ENCODE results near the gene MIA.
"Not testable (repeated sequence)": the region's sequence is repeated elsewhere in the genome, so short reads cannot be mapped to it uniquely, and the experiment has no call there.

Gene MIA

DNA sequence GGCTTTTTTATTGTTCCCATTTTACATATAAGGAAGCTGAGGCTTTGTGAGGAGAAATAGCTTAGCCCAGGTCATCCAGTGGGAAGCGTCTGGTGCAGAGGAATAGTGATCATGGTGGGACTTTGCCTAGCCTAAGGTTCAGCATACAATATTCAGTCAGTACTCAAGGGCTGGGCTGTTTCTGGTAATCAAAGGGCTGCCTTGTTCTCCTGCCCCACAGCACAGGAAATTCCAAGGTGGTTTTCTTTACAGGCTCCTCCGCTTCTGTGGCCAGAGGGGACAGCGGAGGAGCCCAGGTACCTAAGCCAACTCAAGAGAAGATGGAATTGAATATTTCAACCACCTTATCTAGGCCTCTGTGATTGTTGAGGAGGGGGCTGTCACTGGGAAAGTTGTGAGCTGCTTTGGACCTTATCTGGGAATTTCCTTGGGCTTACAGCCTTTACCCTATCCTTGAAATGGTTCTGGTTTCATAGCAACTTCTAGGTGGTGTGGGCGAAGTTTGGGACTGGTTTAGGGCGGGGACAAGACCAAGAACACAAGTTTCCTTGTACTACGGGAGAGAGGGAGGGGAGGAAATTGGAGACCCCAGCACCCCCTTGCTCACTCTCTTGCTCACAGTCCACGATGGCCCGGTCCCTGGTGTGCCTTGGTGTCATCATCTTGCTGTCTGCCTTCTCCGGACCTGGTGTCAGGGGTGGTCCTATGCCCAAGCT is at the start of gene MIA:
Gene MIA, plus strand, starts transcription at position 606 of the 716 bp plus-strand sequence. Its CDS starts 22 bp downstream, at position 628.
- no peak for DNase-seq (ENCODE audit: low spot score)

- DNase-seq (ENCODE audit: low spot score) = no peak
Measured at GRCh38 chr19:40726279-40726678, 49.0 kb upstream of the MIA start.

DNA sequence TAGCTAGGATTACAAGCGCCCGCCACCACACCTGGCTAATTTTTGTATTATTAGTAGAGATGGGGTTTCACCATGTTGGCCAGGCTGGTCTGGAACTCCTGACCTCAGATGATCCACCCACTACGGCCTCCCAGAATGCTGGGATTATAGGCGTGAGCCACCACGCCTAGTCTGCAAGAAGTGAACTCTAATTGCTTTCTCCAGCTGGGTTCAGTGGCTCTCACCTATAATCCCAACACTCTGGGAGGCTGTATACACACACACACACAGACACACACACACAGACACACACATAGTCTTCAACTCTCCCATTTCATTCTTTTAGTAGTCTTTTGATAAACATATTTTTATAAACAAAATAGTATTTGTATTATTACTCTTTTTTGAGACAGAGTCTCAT is 45.3 kb upstream of the MIA start:
- not testable (repeated sequence) for DNase-seq (ENCODE audit: low spot score)

- DNase-seq (ENCODE audit: low spot score) = not testable (repeated sequence)
Measured at GRCh38 chr19:40732304-40732703, 43.0 kb upstream of the MIA start.

- no peak for DNase-seq (ENCODE audit: low spot score)
Measured at GRCh38 chr19:40733149-40733548, 42.2 kb upstream of the MIA start.

GRCh38 chr19:40735013-40735771 is 40.1 kb upstream of the MIA start:
- no peak for DNase-seq (ENCODE audit: low spot score)

DNA sequence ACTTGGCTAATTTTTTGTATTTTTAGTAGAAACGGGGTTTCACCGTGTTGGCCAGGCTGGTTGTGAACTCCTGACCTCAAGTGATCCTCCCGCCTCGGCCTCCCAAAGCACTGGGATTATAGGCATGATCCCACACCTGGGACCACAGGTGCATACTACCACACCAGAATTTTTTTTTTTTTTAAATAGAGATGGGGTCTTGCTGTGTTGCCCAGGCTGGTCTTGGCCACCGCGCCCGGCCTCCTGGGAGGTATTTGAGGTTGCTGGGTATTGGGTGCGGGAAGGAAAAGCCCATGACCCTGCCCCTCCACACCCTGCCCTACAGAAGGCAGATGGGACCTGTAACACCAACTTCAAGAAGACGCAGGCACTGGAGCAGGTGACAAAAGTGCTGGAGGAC is 38.7 kb upstream of the MIA start:
- DNase-seq (ENCODE audit: low spot score) = no peak

GRCh38 chr19:40737102-40737644 is 38.1 kb upstream of the MIA start:
- DNase-seq (ENCODE audit: low spot score) = no peak

DNA sequence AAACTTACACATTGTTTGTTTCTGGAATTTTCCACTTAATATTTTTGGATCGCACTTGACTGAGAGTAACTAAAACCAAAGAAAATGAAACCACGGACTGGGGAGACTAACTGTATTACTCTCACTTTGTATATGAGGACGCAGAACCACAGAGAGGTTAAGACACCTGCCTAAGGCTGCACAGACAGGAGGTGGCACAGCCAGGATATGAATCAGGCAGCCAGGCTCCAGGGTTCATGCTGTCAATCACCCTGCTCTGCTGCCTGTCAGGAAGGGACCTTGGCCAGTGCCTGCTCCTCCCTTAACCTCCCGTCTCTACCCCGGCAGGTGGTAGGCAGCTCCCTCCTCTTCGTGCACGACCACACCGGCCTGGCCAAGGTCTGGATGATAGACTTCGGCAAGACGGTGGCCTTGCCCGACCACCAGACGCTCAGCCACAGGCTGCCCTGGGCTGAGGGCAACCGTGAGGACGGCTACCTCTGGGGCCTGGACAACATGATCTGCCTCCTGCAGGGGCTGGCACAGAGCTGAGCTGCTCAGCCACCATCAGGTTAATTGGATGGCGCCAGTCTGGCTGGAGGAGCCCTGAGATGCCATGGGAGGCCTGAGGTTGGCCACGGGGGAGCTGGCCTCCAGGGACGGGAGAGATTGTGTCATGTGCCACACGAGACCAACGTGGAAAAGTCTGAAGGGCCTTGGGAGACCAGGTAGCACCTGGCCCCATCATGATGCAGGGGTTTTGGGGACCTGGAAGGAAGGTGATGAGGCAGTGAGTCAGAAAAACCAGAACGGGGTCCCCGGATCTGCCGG is 36.1 kb upstream of the MIA start:
- no peak for DNase-seq (ENCODE audit: low spot score)

- no peak for DNase-seq (ENCODE audit: low spot score)
Measured at GRCh38 chr19:40739871-40740703, 35.2 kb upstream of the MIA start.

- DNase-seq (ENCODE audit: low spot score) = no peak
Measured at GRCh38 chr19:40740747-40741146, 34.6 kb upstream of the MIA start.

GRCh38 chr19:40741527-40742390 is 33.6 kb upstream of the MIA start:
- no peak for DNase-seq (ENCODE audit: low spot score)

DNA sequence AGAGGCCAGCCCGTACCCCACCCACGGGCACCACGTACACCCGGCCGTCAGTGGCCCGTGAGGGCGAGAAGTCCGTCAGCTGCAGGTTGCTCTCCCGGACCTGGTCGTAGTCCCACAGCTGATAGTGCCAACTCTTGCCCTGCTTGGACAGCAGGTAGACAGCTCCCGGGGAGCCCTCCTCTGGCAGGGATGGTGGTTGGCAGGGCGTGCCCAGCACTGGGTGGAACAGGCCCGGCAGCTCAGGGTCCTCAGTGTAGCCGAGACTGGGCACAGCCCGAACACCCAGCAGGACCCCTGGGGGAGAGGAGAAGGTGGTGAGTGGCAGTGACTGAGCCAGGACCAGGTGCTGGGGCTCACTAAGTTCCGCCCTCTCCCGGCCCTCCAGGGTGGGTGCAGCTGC is 32.8 kb upstream of the MIA start:
- DNase-seq (ENCODE audit: low spot score) = no peak

DNA sequence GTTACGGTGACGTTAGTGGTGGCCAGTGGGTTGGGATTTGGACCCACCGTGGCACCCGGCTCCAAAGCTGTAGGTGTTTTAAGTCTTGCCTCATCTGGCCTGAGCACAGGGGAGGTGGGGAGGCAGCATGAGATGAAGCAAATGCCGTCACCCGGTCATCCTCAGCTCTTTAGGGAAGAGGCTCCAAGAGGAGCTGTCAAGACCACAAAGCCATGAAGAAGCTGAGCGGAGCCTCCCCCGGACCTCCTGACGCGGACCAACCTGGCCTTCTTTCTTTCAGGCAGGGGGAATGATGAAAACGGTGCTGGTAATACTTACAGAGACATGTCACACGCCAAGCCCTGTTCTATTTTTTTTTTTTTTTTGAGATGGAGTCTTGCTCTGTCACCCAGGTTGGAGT is 32.4 kb upstream of the MIA start:
- no peak for DNase-seq (ENCODE audit: low spot score)

- no peak for DNase-seq (ENCODE audit: low spot score)
Measured at GRCh38 chr19:40743926-40744325, 31.4 kb upstream of the MIA start.

DNA sequence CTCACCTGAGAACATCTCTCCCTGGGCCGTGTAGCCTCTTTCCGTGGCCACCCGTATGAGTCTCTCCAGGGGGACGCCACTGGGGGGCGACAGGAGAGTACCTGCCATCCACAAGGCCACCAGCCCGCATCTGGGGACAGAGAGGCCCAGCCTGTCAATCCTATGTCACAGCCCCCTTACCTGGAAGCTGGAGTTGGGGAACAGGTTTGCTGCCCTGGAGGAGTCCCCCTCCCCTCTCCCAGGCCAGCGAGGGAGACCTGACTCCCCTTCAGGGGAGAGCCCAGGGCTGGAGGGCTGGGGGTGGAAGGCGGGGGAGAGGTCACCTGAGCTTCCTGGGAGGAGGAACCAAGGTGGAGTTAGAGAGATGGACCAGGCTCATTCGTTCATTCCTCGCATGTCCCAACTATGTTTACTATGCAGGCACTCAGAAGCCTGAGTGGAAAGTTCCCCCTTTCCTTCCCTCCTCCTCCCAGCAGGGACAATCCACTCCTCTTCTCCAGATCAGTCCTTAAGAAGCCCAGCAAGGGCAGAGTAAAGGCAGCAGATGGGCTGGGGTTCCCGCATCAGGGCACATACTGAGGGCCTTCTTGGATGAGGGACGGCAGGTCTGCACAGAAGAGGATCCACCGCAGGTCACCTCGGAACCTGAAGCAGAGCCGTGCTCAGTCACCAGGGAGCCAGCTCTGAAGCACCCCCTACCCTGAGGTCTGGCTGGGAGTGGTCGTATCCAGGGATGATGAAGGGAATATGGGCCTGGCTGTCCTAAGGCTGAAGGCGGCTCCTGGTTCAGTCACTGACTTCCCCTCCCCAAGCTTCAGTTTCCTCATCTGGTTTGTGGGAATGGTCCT is 30.5 kb upstream of the MIA start:
- DNase-seq (ENCODE audit: low spot score) = peak; percentile 23

DNA sequence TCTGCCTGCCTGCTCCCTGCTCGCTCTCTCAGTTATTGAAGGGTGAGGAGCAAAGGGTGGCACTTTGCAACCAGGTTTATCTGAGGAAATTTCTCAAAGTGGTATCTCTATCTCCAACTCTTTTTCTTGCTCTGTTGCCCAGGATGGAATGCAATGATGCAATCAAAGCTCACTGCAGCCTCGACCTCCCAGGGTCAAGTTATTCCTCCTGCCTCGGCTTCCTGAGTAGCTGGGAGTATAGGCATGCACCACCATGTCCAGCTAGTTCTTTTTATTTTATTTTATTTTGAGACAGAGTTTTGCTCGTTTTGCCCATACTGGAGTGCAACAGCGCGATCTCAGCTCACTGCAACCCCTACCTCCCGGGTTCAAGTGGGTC is 29.9 kb upstream of the MIA start:
- DNase-seq (ENCODE audit: low spot score) = no peak

- DNase-seq (ENCODE audit: low spot score) = no peak
Measured at GRCh38 chr19:40747536-40747935, 27.8 kb upstream of the MIA start.

GRCh38 chr19:40750058-40750873 is 25.1 kb upstream of the MIA start, which contains the start of gene ACTMAP:
ACTMAP (minus strand) TSS chr19:40750477; CDS start chr19:40749803, 674 bp downstream.
- peak; percentile 100 for DNase-seq (ENCODE audit: low spot score)

Measured in hematopoietic multipotent progenitor cell treated with erythropoietin and hydrocortisone succinate and interleukin-3 and kit ligand, for 15 days (in vitro differentiated cells).